Measurements from ENCODE around the gene ZNF507.

DNA sequence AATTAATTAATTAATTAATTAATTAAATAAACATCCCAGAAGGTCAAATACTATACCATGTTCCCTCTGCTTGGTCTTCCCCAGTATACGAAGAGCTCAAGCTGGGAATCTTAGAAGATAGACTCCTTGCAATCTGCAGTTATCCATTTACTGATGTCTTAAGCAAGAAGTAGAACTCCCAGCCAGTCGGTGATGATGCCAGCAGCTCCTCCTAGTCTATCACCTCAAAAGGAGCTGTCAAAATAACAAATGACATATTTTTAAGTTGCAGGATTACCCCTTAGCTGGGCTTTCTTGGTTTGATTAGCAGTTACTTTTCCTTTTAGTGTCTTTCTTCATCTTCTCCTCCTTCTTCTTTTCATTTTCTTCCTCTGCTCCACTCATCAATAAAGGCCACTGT is 6.0 kb upstream of the ZNF507 start:
- no peak for TF ChIP-seq POLR2A (IDR thresholded peaks at IDR 0.05; ENCODE audit: extremely low read depth, insufficient read length)
- TF ChIP-seq, protein P1, sequence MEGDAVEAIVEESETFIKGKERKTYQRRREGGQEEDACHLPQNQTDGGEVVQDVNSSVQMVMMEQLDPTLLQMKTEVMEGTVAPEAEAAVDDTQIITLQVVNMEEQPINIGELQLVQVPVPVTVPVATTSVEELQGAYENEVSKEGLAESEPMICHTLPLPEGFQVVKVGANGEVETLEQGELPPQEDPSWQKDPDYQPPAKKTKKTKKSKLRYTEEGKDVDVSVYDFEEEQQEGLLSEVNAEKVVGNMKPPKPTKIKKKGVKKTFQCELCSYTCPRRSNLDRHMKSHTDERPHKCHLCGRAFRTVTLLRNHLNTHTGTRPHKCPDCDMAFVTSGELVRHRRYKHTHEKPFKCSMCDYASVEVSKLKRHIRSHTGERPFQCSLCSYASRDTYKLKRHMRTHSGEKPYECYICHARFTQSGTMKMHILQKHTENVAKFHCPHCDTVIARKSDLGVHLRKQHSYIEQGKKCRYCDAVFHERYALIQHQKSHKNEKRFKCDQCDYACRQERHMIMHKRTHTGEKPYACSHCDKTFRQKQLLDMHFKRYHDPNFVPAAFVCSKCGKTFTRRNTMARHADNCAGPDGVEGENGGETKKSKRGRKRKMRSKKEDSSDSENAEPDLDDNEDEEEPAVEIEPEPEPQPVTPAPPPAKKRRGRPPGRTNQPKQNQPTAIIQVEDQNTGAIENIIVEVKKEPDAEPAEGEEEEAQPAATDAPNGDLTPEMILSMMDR (IDR thresholded peaks at IDR 0.05; ENCODE audit: low read depth, low read length) = no peak

All from NB4 (cell line).